ENCODE results near the gene FGF1. TPM values are rescaled to one million over a fixed set of nuclear protein-coding genes. Genes with fewer than 3 reads are reported as not detected.

FGF1 gene
- total and polyA plus RNA-seq, 2 donors (not counting 3 experiments of a cell fraction or from before 2014, with no cell fraction given) = not detected

DNA sequence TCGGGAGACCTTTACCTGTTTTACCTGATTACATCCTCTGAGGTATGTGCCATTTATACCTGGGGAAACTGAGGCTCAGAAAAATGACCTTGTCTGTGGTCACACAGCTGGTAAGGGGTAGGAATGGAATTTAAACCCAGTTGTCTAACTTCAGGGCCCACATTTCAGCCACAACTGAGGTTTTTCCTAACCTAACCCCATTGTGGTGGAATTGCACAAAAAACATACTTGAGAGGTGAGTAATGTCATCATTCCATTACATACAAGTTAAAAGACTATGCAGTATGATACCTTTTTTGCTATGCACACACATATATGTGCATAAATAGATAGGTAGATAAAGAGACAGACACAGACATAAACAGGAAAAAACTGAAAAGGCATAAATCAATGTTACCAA lies 14.1 kb downstream of the FGF1 start:
- dilution Hi-C loops (cut with MboI; ENCODE audit: extremely low pct_ligation_motif_present, low sequenced_read_pairs) = no loop called here
- DNase-seq (ENCODE audit: low read depth, low spot score) (no peak), FAIRE-seq (no peak)
- no TSS peak for BruUV-seq (replicated peaks)
- intact Hi-C loops (cut with micrococcal nuclease) = no loop called here
- Histone ChIP-seq H3K36me3 (ENCODE audit: control insufficient read depth in 2 of 2, extremely low read depth in 1 of 2, insufficient read depth in 2 of 2, low read length in 2 of 2) (no peaks in the 10 kb centered on the region), H3K79me2 (ENCODE audit: control insufficient read depth, insufficient read depth, low read length) (no peaks in the 10 kb centered on the region), H3K27me3 (ENCODE audit: control insufficient read depth in 2 of 2, insufficient read depth in 2 of 2, low read length in 2 of 2) (peaks cover 10 to 34% of the 10 kb centered on the region in 2 experiments), H4K20me1 (replicated peaks; ENCODE audit: control insufficient read depth, extremely low read depth, insufficient read depth, low read length) (no peaks in the 10 kb centered on the region), H3K4me1 (ENCODE audit: control insufficient read depth, extremely low read depth, insufficient read depth, low read length) (peaks cover 8% of the 10 kb centered on the region), H2AFZ (ENCODE audit: low read depth, low read length) (no peak overlapping the region), H3K4me2 (ENCODE audit: insufficient read depth, low read length) (no peak overlapping the region), H3K4me3 (replicated peaks in 1 of 3; ENCODE audit: insufficient read depth in 1 of 3, low read depth in 1 of 3, low read length in 3 of 3) (no peak overlapping the region), H3K9me1 (replicated peaks; ENCODE audit: control insufficient read depth, extremely low read depth, insufficient read depth, low read length) (no peaks in the 10 kb centered on the region), H3K27ac (ENCODE audit: insufficient read depth, low read depth, low read length) (no peak overlapping the region), H3K9ac (replicated peaks; ENCODE audit: extremely low read depth, insufficient read depth, low read length) (no peak overlapping the region), H3K9me3 (replicated peaks; ENCODE audit: control insufficient read depth, insufficient read depth, low read length) (no peaks in the 10 kb centered on the region)
- CTCF ChIA-PET = interaction anchor here (1.1 to 7.3 kb wide), 6 partner anchors 16 to 217 kb away, joined by 3 to 68 read pairs (median 4); no protein-coding TSS in a partner anchor
- POLR2A ChIA-PET = no interaction called here
- TF ChIP-seq, protein P1, sequence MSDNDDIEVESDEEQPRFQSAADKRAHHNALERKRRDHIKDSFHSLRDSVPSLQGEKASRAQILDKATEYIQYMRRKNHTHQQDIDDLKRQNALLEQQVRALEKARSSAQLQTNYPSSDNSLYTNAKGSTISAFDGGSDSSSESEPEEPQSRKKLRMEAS (IDR thresholded peaks at IDR 0.05; ENCODE audit: insufficient read depth, insufficient read length) = no peak
- TF ChIP-seq POLR2A (IDR thresholded peaks at IDR 0.05; ENCODE audit: low read depth, low read length) (no peak), POLR2AphosphoS5 (IDR thresholded peaks at IDR 0.05; ENCODE audit: insufficient read depth, low read depth, low read length) (no peak), MYC (IDR thresholded peaks at IDR 0.05; ENCODE audit: low read depth, low read length) (no peak), JUN (IDR thresholded peaks at IDR 0.05; ENCODE audit: borderline replicate concordance, insufficient read depth, insufficient read length, low read depth) (no peak), FOS (IDR thresholded peaks at IDR 0.05; ENCODE audit: borderline replicate concordance, insufficient read depth, low read length) (no peak), GATA2 (IDR thresholded peaks at IDR 0.05; ENCODE audit: insufficient read depth, insufficient read length, low read depth, low read length) (no peak), EZH2 (IDR thresholded peaks at IDR 0.05; ENCODE audit: borderline replicate concordance, low read depth, low read length, severe bottlenecking) (no peak)
- TF ChIP-seq, protein P2, sequence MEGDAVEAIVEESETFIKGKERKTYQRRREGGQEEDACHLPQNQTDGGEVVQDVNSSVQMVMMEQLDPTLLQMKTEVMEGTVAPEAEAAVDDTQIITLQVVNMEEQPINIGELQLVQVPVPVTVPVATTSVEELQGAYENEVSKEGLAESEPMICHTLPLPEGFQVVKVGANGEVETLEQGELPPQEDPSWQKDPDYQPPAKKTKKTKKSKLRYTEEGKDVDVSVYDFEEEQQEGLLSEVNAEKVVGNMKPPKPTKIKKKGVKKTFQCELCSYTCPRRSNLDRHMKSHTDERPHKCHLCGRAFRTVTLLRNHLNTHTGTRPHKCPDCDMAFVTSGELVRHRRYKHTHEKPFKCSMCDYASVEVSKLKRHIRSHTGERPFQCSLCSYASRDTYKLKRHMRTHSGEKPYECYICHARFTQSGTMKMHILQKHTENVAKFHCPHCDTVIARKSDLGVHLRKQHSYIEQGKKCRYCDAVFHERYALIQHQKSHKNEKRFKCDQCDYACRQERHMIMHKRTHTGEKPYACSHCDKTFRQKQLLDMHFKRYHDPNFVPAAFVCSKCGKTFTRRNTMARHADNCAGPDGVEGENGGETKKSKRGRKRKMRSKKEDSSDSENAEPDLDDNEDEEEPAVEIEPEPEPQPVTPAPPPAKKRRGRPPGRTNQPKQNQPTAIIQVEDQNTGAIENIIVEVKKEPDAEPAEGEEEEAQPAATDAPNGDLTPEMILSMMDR (IDR thresholded peaks at IDR 0.05; ENCODE audit: extremely low read depth in 1 of 2, insufficient read depth in 1 of 2, low read depth in 1 of 2, low read length in 2 of 2) = no peak

Measured in endothelial cell of umbilical vein (primary cell).